Measurements from ENCODE around the gene SND1.

The SND1 gene

DNA sequence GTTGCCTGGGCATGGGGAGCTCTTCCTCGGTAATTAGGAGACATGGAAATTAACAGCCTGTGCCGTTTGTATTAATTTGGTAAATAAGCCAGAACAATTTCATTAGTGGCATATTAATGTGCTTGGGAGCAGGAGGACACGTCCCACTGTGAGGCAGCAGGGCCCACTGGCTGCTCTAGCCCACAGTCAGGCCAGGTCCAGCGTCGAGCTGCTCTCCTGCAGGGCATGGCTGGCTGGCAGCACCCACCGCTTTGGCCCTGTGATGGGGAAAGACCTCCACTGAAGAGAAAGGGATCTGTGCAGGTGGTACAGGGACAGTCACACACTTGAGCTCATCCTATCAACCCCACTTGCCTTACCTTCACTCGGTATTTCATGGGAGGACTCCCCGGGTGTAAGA, 416.8 kb downstream of the SND1 start:
- Mint-ChIP-seq H3K4me1 (peaks cover 25% of the 10 kb centered on the region), H3K36me3 (peaks cover 40% of the 10 kb centered on the region), H3K4me3 (no peak overlapping the region), H3K27ac (no peak overlapping the region), H3K9me3 (no peaks in the 10 kb centered on the region)
- ATAC-seq (no peak), DNase-seq (ENCODE audit: low spot score in 2 of 2) (no peak)

DNA sequence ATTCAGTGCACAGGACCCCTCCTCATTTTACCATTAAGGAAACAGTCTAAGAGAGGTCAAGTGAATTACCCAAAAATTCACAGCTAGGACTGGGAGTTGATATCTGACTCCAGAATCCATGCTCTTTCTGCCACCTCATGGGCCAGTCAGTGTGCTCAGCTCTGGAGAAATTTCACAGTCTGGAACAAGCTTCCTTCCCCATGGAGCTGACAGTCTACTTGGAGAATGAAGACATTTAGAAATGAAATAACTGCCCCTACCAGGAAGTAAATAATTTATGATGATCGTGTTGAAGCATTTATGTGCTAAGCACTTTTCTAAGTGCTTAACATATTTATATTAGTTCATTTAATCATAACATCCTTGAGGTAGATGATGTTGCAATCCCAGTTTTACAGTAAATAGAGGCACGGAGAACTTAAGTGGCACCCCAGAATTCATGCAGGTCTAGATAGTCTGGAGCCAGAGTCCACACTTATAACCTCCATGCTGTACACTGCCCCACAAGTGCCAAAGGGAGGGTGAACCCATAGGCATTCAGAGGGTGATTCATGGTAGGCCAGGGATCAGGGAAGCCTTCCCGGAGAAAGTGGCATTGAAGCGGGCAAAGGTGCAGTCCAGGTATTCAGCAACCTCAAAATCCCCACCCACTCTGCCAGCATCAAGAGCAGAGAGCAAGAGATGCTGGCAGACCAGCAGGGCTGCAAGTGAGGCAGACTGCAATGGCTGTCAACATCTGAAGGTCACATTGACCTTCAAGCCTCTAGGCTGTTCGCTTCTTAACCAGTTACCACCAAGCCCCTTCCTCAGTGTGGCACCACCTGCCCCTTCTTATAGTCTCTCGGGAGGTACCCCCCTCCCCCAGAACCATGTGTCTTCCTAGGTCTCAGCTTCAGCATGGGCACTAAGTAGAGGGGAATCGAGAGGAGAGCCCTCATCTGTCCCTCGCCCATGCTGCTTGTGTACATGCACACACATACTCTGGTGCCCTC, 417.7 kb downstream of the SND1 start:
- Mint-ChIP-seq H3K4me3 (no peak overlapping the region), H3K36me3 (peaks cover 40% of the 10 kb centered on the region), H3K27ac (peak overlapping the region; percentile 48), H3K9me3 (no peaks in the 10 kb centered on the region), H3K4me1 (peaks cover 16% of the 10 kb centered on the region)
- ATAC-seq (no peak), DNase-seq (ENCODE audit: low spot score in 2 of 2) (no peak)

- Mint-ChIP-seq H3K27ac (peak overlapping the region; percentile 61), H3K4me3 (no peak overlapping the region), H3K4me1 (peaks cover 12% of the 10 kb centered on the region), H3K36me3 (peaks cover 47% of the 10 kb centered on the region), H3K9me3 (no peaks in the 10 kb centered on the region)
- ATAC-seq (no peak), DNase-seq (ENCODE audit: low spot score in 2 of 2) (no peak)
Observed at GRCh38 chr7:128071376-128071775, 419.4 kb downstream of the SND1 start.

- Mint-ChIP-seq H3K27ac (peak overlapping the region; percentile 61), H3K4me3 (no peak overlapping the region), H3K9me3 (no peaks in the 10 kb centered on the region), H3K36me3 (peaks cover 48% of the 10 kb centered on the region), H3K4me1 (peaks cover 12% of the 10 kb centered on the region)
- DNase-seq (ENCODE audit: low spot score in 2 of 2), result no peak
- no peak for ATAC-seq
Observed at GRCh38 chr7:128071801-128072200, 419.8 kb downstream of the SND1 start.

DNA sequence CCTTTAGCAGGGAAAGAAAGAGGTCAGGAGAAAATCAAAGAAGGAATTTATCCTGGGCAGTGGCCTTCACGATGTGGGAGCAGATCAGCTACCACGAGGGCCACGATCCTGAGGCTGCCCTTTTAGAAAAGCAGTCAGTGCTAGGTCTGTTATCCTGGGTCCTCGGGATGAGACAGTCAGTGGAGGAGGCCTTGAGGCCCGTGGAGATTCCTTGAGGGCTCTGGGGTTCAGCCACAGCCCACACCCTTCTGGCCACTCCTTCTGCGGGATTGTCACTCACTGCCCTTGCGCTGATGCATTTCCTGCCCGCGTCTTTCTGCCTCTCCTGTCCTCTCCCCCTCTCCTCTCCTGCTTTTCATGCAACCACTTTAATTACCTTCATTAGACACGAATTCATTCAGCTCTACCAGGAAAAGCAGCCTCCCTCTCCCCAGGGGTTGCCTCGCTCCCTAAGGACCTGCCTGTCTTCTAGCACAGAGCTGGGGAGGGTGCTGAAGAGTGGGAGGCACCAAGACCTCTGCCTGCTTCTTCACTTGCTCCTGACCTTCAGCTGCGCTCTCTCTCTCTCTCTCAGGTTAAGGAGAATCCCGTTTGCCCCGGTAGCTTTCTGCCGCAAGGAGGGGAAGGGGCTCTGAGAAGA, 421.8 kb downstream of the SND1 start:
- H3K4me3 Mint-ChIP-seq, result no peak overlapping the region
- no peak for DNase-seq (ENCODE audit: low spot score in 2 of 2)
- ATAC-seq, result no peak
- peaks cover 54% of the 10 kb centered on the region for H3K36me3 Mint-ChIP-seq
- no peaks in the 10 kb centered on the region for H3K9me3 Mint-ChIP-seq
- H3K27ac Mint-ChIP-seq, result peak overlapping the region; percentile 62
- peaks cover 6% of the 10 kb centered on the region for H3K4me1 Mint-ChIP-seq

DNA sequence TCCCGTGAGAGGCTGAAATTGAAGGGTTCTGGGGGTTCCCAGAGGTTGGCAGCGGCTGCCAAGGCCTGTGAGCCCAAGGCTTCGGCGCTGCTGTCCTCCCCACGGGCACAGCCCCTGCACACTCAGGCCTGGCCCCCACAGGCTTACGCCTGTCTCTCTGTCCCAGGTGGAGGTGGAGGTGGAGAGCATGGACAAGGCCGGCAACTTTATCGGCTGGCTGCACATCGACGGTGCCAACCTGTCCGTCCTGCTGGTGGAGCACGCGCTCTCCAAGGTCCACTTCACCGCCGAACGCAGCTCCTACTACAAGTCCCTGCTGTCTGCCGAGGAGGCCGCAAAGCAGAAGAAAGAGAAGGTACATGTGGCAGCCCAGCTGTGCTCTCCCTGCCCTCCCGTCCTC, 422.3 kb downstream of the SND1 start:
- no peak for ATAC-seq
- peak overlapping the region; percentile 62 for H3K27ac Mint-ChIP-seq
- no peak overlapping the region for H3K4me3 Mint-ChIP-seq
- no peaks in the 10 kb centered on the region for H3K9me3 Mint-ChIP-seq
- DNase-seq (ENCODE audit: low spot score in 2 of 2), result no peak
- peaks cover 6% of the 10 kb centered on the region for H3K4me1 Mint-ChIP-seq
- H3K36me3 Mint-ChIP-seq, result peaks cover 55% of the 10 kb centered on the region

- H3K27ac Mint-ChIP-seq, result no peak overlapping the region
- H3K4me1 Mint-ChIP-seq, result peaks cover 6% of the 10 kb centered on the region
- H3K9me3 Mint-ChIP-seq, result no peaks in the 10 kb centered on the region
- H3K36me3 Mint-ChIP-seq, result peaks cover 59% of the 10 kb centered on the region
- ATAC-seq (no peak), DNase-seq (ENCODE audit: low spot score in 2 of 2) (no peak)
- no peak overlapping the region for H3K4me3 Mint-ChIP-seq
Observed at GRCh38 chr7:128074736-128075135, 422.7 kb downstream of the SND1 start.

DNA sequence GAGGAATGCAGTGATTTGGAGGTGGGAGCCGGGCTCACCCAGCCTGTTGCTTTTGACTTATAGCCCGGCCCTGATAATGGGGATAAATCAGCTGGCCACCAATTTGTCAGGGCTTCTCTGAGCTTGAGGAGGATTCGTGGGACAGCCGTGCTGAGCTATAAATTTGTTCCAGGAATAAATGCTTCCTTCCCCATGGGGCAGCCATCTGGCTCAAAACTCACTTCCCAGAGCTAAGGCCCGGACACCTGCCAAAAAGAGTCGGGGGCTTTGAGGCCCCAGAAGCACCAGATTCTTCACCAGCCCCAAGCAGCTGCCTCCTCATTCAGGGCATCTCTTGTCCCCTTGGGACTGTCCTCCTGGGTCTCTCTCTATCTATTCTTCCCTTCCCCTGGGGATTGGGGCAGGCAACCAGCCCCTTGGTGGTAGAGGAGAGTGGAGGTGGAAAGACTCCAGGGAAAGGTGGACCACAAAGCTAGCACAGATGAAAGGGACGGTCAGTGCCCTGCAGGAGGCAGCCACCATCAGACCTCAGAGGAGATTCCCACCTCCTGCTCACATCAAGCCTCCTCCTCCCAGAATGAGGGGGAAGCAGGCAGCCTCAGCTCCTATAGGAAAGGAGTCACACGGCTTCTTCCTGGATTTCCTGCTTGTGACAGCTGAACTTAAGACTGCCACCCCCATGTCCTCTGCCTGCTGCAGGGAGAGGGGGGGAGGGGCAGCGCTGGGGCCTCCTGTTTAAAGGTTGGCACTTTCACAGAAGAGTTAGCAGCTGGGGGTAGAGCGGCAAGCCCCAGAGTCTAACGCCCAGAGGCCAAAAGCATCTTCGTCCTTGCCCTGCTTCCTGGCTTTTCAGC, 423.5 kb downstream of the SND1 start:
- DNase-seq (ENCODE audit: low spot score in 2 of 2) (no peak), ATAC-seq (no peak)
- Mint-ChIP-seq H3K27ac (no peak overlapping the region), H3K9me3 (no peaks in the 10 kb centered on the region), H3K4me3 (no peak overlapping the region), H3K36me3 (peaks cover 63% of the 10 kb centered on the region), H3K4me1 (no peaks in the 10 kb centered on the region)

DNA sequence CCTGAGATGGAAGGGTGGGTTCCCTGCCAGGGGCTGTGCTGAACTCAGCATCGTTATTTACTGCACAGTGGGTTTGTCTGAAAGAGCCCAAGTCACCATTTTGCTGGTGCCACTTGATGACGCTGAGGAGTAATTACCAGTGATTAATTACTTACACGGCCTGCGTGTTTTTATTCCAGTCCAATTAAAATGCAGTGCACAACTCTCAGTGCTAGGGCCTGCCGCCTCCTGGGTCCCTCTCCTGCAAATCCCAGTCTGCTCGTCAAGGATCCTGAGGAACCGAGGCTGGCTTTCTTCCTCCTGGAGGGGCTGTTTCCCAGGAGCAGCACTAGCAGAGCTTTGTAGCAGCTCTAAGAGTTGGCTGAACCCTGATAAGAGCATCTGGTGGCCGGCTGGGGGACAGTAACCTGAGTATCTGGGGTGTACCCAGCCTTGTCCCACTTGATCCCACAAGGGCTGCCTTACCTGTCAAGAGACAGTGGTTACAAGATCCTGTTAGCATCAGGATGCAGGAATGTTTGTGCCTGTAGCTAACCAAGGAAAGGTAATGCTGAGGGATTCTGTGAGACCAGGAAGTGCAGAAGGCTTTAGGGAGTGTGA, 424.3 kb downstream of the SND1 start:
- Mint-ChIP-seq H3K4me1 (no peaks in the 10 kb centered on the region), H3K9me3 (no peaks in the 10 kb centered on the region), H3K4me3 (no peak overlapping the region), H3K27ac (peak overlapping the region; percentile 65), H3K36me3 (peaks cover 66% of the 10 kb centered on the region)
- ATAC-seq (no peak), DNase-seq (ENCODE audit: low spot score in 2 of 2) (no peak)

DNA sequence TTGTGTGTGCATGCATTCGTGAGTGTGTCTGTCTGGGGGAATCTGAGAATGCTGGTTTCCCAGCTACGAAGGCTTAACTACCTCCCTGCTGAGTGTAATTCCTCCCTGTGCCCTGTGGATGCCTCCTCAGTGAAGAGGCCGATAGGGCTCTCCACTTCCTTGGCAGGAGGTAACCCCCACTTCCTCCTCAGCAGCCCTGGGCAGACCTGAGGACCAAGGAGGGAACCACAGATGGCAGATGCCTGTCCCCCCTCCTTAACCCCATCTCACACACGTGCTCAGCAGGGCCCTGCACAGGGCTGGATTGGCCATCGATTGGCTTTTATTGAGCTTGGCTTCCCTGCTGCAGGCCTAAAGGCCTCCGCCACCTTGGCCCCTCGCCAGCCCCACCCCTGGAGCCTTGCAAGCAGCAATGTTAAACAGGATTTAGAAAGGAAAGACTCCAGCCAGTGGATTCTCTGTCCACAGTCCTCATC, 424.8 kb downstream of the SND1 start:
- H3K4me3 Mint-ChIP-seq, result no peak overlapping the region
- ATAC-seq (no peak), DNase-seq (ENCODE audit: low spot score in 2 of 2) (no peak)
- no peaks in the 10 kb centered on the region for H3K9me3 Mint-ChIP-seq
- H3K4me1 Mint-ChIP-seq, result no peaks in the 10 kb centered on the region
- H3K36me3 Mint-ChIP-seq, result peaks cover 66% of the 10 kb centered on the region
- H3K27ac Mint-ChIP-seq, result peak overlapping the region; percentile 65

GRCh38 chr7:128078309-128078708, 426.3 kb downstream of the SND1 start:
- no peak for ATAC-seq
- Mint-ChIP-seq H3K4me1 (no peaks in the 10 kb centered on the region), H3K27ac (peak overlapping the region; percentile 45), H3K4me3 (no peak overlapping the region), H3K36me3 (peaks cover 74% of the 10 kb centered on the region), H3K9me3 (no peaks in the 10 kb centered on the region)
- DNase-seq (ENCODE audit: low spot score in 2 of 2), result no peak

- peaks cover 65% of the 10 kb centered on the region for H3K36me3 Mint-ChIP-seq
- DNase-seq (ENCODE audit: low spot score in 2 of 2) (no peak), ATAC-seq (no peak)
- H3K9me3 Mint-ChIP-seq, result no peaks in the 10 kb centered on the region
- H3K4me3 Mint-ChIP-seq, result no peak overlapping the region
- H3K4me1 Mint-ChIP-seq, result no peaks in the 10 kb centered on the region
- H3K27ac Mint-ChIP-seq, result no peak overlapping the region
Observed at GRCh38 chr7:128080169-128080568, 428.2 kb downstream of the SND1 start.

DNA sequence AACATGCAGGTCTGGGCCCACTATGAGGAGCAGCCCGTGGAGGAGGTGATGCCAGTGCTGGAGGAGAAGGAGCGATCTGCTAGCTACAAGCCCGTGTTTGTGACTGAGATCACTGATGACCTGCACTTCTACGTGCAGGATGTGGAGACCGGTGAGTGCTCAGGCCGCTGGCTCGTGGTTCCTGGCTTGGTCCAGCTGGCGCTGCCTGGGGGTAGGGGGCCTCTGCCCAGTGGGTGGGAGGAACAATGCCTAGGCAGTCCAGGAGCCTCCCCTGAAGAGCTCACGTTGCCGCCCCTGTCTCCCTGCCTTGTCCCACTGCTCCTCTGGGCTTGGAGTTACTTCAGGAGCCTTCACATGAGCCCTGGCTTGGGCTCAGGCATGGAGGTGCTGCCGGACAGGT, 429.4 kb downstream of the SND1 start:
- ATAC-seq (no peak), DNase-seq (ENCODE audit: low spot score in 2 of 2) (no peak)
- H3K9me3 Mint-ChIP-seq, result no peaks in the 10 kb centered on the region
- H3K27ac Mint-ChIP-seq, result no peak overlapping the region
- H3K4me3 Mint-ChIP-seq, result no peak overlapping the region
- no peaks in the 10 kb centered on the region for H3K4me1 Mint-ChIP-seq
- H3K36me3 Mint-ChIP-seq, result peaks cover 67% of the 10 kb centered on the region

GRCh38 chr7:128081808-128082207, 429.8 kb downstream of the SND1 start:
- no peak for DNase-seq (ENCODE audit: low spot score in 2 of 2)
- no peaks in the 10 kb centered on the region for H3K4me1 Mint-ChIP-seq
- no peak overlapping the region for H3K4me3 Mint-ChIP-seq
- no peak overlapping the region for H3K27ac Mint-ChIP-seq
- H3K9me3 Mint-ChIP-seq, result no peaks in the 10 kb centered on the region
- peaks cover 69% of the 10 kb centered on the region for H3K36me3 Mint-ChIP-seq
- no peak for ATAC-seq

- ATAC-seq (no peak), DNase-seq (ENCODE audit: low spot score in 2 of 2) (no peak)
- H3K36me3 Mint-ChIP-seq, result peaks cover 69% of the 10 kb centered on the region
- H3K27ac Mint-ChIP-seq, result no peak overlapping the region
- H3K4me3 Mint-ChIP-seq, result no peak overlapping the region
- H3K9me3 Mint-ChIP-seq, result no peaks in the 10 kb centered on the region
- no peaks in the 10 kb centered on the region for H3K4me1 Mint-ChIP-seq
Observed at GRCh38 chr7:128082431-128082830, 430.4 kb downstream of the SND1 start.
